Fibroblast of skin of left biceps (primary cell): ENCODE measurements around the gene ANKH.
A peak's percentile ranks its signal among the peaks of the same experiment; 100 is the strongest.
"Not testable (repeated sequence)": the region's sequence is repeated elsewhere in the genome, so short reads cannot be mapped to it uniquely, and the experiment has no call there.

Experiments
- DNase-seq, 2 experiments: peaks; one replicate each; pipeline ENCODE4 v3.0.0-alpha.2; 2013; ENCODE audit warnings: low read depth in 2 of 2

Gene ANKH

DNA sequence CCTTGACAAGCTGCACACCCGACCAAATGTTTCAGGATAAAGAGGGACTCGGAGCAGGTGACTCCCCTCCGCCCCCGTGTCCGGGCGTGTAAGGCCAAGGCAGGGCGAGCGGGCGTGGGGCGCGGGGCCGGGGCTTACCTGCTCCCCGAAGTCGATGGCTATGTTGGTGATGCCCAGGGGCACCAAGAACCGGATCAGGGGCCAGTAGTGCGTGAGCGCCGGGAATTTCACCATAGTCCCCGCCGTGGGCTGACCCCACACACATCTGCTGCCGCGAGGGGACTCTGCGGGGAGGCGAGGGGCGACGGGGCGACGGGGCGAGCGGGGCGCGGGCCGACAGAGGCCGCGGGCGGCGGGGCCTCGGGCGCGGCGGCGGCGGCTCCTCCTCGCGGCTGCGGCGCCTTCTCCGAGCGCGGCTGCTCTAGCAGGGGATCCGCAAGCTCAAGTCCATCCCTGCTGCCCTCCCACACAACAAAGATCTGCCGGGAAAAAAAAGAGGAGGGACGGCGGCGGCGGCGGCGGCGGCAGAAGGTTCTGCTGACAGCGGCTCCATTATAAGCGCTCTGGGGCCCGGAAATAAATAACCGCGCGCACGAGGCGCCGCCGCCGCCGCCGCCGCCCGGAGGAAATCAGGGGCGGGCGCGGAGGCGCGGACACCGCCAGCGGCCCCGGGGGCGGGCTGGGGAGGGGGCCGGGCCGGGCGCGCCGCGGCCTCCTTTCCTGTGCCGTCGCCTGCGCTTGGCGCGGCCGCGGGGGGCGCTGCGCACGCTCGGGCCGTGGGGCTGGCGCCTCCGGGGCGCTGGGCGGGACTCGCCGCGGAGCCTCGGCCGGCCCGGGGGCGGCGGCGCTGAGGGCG is at the start of gene ANKH:
TSS of gene ANKH (minus strand) at position 565 of the 856 bp plus-strand sequence. CDS start at position 234, 331 bp downstream.
- DNase-seq = peak; percentile 44 to 48

DNA sequence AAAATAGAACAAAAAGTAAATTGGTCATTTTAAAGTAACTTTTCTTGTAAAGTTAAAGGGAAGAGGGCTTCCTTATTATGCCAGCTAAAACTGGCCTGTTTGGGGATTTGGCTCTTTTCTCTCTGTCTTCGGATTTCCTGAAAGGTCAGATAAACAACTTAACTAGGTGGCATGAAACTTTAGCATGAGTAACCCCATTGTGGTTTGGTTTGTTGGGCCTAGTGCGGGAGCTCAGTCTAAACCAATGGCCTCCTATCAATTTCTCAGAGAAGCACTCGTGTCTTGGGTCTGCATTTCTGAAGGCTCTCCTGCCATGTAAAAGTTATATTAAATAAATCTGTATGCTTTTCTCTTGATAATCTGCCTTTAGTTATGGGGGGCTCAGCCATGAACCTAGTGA is 48.5 kb upstream of the ANKH start:
- DNase-seq = no peak

DNA sequence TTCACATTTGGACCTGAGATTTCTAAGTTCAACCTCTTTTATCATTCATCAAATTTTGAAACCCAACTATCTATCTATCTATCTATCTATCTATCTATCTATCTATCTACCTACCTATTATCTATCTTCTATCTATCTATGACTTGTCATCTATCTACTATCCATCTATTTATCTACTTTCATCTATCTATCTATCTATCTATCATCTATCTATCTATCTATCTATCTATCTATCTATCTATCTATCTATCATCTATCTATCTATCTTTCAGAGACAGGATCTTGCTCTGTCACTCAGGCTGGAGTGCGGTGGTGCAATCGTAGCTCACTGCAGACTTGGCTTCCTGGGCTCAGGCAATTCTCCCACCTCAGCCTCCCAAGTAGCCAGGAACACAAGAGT is 47.5 kb upstream of the ANKH start:
- not testable (repeated sequence) for DNase-seq

DNA sequence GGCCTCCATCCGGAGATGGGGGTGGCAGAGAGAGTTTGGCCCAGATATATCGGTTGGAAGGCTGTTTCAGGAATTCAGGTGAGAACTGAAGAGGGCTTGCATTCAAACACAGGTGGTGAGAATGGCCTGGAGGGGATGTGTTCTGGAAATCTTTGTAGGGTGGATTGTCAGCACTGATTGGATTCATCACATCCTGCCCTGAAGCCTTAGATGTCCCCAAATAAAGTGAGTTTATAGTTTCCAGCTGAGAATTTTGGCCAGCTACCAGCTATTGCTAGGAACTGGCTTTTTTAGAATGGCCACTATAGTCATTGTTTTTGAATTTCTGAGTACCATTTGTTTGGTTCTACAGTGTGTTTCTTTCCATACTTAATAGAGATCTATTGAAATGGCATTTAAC is 46.1 kb upstream of the ANKH start:
- no peak for DNase-seq

DNA sequence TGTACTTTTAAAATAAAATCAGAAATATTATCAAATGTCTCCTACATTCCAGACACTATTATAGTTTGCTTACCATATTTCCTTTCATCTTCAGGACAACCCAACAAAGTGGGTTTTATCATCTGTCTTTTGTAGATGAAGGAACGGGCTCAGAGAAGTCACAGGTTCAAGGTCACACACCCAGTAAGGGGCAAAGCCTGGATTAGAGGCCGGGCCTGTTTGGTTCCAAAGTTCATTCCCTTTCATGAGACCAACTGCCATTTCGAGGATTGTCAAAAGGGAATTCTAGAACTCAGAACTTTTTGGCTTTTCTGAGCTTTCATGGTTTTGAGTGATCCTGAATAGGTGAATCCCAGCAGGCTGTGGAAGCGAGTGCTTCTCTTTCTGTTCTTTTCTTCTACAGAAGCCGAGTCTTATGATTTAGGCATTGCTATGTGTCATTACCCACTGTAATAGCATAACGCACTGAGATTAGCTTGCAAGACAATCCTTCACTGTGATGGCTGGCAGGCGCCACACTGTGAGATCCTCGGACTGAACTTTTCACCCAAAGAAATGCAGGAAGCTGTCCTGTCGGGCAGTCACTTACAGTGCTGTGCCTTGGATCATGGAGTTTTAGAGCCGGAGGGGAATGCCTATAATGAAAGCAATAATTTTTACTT is 43.8 kb upstream of the ANKH start:
- DNase-seq = no peak

DNA sequence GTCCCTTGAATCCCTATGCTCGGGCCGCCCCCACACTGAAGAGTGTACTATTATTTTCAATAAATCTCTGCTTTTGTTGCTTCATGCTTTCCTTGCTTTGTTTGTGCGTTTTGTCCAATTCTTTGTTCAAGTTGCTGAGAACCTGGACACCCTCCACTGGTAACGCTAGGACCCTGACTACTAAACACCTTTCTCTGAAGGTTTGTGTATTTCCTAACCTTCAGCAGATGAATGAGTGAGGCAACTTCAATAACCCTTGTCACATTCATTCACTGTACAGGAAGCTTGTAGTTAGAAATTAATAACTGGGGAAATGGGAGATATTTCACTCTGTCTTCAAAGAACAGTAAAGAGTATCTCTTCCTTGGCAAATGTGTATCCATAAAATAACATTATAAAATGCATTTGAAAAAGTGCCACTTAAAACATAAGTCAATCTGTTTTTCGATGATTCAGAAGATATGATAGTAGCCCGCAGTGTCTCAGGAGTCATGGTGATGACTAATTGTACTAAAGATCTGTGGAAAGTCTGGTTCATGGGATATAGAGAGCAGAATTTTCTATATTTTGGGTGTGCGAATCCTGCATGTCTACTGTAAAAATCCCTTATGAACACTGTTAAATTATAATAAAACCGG is 43.2 kb upstream of the ANKH start:
- DNase-seq = no peak

DNA sequence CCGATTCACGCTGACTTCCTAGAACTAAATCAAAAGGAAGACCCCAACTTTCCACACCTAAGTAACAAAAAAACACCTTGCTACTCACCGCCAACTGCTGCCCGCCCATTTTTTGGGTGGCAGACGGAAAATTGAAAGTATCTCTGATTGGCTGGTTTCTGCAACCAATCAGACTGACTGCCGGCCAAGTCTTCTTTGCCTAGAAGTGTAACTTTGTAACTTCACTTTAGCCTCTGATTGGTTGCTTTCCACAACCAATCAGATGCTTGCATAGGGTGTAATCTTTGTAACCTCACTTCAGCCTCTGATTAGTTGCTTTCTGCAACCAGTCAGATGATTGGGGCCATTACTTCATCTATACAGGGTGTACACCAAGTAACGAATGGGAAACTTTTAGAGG is 42.6 kb upstream of the ANKH start:
- DNase-seq = no peak

DNA sequence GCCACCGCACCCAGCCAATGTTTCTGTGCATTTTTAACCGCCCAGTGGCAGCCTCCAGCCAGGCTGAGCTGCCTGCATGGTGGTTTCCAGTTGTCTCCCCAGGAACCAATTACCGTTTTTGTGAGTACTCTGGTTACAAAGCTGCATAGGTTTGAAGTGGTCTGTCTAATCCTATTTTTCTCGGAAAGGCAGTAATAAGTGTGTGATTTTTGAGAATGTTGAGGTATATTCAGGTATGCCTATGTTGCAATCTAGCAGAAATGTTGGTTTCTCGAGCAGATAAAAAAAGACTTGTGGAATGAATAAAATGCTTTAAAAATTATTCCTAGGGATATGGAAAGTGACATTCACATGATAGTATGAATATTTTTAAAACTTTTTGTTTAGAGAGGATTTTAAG is 41.5 kb upstream of the ANKH start:
- DNase-seq = no peak

DNA sequence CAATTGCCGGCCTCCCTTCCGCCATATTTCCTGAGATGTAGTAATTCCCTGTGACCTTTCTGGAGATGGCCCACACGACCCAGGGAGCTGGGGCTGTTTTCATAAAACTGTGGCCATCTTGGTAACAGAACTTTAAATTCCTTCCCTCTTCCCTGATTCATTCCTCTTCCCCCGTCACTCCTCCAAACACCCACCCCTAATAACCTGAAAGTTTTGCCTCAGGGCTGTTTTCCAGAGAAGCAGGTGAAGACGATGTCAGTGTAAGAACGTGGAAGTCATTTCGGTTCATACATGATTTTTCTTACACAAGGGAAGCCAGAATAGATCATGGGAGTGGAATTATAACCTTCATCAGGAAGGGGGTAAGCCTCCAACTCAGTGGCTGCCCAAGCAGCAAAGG is 40.6 kb upstream of the ANKH start:
- DNase-seq = no peak

DNA sequence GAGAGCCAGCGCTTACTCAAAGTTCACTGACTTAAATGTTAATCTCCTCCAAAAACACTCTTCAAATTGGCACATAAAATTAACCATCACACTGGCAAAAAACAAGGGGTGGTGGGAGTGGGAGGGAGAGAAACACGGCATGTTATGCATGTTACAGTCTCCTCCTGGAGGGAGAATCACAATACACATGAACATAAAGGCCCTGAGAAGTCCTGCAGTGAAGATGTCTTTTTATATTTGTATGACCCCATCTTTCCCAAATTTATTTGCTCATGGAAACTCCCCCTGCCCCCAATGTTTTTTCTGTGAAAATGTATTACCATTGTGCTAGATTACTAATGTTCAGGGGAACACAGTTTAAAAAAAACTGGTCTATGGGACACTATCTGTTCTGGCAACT is 37.8 kb upstream of the ANKH start:
- DNase-seq = no peak

DNA sequence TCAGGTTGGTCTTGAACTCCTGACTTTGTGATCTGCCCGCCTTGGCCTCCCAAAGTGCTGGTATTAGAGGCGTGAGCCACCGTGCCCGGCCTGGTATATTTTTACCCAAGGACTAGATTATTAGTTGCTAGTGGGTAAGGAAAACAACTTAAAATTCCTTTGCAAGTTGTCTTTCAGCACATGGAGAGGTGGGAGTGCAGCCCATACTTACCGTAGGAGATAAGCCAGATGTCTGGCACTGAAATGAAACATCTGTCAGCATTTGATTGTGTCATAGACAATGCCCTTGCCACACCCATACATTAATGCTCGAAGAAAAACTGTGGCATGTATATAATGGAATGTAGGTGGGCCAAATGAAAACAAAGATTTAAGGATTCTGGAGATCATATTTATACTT is 36.6 kb upstream of the ANKH start:
- DNase-seq = no peak

DNA sequence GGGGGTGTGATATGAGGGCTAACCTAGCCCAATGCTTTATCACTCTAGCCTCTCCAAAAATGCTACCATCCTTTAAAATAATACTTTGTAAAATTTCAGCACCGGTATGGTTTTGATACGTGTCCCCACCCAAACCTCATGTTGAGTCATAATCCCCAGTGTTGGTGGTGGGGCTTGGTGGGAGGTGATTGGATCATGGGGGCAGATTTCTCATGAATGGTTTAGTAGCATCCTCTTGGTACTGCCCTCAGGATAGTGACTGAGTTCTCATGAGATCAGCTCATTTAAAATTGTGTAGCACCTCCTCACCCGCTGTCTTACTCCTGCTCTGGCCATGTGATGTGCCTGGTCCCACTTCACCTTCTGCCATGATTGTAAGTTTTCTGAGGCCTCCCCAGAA is 35.0 kb upstream of the ANKH start:
- no peak for DNase-seq

DNA sequence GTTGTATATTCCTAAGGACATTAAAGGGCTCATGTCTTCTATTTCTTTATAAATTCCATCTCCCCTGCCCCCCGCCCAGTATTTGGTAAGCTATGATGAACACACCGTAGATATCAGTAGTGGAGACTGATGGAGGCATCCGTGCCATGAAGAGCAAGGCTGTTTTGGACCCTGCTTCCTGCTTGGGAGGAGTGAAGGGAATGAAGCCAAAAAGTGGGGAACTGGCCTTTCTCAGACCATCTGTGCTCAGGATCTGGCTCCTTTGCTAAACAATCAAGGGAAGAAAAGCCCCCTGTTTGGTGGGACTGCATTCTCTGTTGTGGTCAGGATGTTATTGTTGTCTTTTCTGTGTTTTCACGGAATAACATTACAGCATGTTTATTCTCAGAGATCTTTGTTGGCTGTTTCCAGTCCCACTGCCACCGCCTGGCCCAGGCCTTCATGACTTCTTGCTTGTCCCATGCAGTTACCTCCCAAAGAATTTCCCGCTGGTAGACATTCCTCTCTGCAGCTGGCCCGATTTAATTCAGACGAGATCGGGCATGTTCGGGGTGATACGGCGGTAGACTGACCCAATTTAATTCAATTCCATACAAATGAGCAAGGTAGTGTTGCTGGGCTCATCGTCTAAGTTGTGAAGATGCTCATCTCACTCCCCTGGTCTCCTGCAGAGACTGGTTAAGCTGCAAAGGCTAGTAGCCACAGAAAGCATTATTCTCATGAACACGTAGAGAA is 31.4 kb upstream of the ANKH start:
- no peak for DNase-seq

DNA sequence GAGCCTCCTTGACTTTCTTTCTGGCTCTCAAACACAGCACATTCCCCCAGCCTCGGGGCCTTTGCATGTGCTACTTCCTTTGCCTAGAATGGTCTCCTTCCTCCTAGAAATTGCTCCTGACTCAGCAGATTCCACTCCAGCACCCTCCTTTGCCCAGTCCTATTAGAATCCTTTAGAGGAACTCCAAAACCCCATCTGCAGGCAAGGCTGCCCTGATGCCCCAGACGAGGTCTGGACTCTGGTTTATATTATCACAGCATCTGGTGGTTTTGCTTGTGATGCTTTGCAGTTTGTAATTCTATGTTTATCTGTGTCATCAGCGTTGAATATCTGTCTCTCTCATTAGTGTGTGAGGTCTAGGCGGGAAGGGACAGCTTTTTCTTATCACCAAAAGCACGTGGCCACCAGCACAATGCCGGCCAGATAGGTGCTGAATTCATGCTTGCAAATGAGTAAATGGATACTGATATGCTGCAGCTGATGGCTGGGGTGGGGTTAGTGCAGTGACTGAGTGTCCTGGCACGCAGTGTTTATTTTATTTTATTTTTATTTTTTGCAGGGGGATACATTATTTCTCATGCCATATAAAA is 30.0 kb upstream of the ANKH start:
- peak; percentile 18 for DNase-seq

DNA sequence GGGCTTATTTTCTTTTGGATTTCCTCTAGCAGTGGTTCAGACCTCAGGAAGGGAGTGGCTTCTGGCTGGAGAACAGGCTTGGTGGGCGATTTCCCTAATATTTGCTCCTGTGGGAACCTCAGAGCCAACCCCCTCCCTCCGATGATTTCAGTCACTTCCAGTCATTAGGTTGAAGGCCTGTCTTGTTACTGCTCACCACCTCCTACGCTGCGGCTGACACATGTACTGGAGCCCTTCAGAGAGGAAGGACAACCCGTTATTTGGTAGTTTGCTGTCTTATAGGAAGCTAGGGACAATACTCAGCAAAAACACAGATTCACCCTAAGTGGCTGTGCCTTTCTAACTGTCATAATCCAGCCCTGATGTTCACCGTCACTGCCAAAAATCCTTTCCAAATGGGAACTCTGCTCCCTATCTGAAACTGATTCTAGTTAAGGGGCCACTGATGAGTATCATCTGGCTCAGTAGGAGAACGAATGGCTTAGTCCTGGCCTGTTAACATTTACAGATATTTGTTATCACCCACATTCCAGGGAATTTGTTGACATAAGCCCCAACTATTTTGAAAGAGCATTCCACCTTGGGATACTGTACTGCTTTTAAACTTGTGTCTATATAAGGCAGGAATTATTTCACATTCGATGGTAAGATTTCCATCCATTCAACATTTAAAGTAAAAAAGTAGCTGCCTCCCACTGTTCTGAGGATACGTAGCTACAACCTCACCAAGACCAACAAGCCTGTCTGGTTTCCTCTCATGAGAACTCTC is 29.3 kb upstream of the ANKH start:
- DNase-seq = peak; percentile 78 to 82

DNA sequence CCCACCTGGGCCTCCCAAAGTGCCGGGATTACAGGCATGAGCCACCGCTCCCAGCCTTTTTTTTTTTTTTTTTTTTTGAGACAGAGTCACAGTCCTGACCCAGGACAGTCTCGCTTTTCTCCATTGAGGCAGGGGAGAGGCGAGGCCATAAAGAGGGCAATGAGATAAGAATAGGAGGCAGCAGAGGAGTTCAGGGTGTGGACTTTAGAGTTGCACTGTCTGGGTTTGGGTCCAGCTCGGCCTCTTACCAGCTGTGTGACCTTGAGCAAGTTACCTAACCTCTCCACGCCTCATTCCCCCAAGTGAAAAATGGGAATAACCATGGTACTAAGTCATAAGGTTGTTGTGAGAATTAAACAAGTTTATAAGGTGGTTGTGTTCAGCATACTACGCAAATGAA is 24.6 kb upstream of the ANKH start:
- DNase-seq = no peak

DNA sequence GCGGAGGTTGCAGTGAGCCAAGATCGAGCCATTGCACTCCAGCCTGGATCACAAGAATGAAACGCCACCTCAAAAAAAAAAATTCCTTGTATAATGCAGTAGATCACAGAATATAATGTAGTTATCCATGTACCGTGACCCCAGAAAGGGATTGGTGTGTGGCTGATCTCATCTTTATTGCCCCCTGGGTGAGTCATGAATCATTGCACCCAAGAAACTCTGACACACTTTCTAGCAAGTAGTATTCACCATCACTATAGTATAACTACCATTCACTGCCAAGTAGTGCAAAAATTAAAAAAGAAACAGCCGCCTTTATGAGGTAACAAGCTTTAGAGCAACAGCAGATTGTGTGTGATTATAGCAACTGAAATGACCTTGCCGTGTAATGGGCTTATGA is 23.7 kb upstream of the ANKH start:
- no peak for DNase-seq

DNA sequence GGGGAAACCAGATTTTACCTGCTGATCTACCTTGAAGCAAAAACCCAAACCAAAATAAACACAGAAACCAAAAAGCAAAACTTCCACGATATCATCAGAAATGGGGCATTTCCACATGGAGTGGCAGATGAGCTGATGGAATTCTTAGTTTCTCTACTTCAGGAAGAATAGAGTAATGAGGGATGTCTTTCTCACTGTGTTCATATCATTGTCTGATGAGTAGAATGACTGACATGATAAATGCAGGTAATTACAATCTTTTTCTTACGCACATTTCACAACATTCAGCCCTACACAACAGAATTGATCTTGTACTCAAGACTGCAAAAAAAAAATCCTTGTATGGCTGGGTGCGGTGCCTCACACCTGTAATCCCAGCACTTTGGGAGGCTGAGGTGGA is 23.2 kb upstream of the ANKH start:
- no peak for DNase-seq

DNA sequence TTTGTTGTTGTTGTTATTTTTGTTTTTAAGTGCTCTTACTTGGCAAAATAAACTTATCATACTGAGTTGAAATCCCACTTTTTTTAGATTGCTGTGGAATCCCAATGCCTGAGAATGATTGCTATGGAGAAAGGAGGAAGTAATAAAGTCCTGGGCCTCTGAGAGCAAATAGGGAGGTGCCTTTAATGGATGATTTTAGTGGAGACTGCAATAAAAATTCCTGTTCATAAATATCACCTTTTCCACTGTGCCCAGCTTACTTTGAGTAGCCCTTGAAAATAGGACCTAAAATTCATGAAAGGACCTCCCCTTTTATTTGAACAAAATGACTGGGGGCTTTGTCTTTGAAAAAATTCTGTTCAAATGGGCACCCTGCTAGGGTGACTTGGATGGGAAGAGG is 21.8 kb upstream of the ANKH start:
- DNase-seq = no peak

DNA sequence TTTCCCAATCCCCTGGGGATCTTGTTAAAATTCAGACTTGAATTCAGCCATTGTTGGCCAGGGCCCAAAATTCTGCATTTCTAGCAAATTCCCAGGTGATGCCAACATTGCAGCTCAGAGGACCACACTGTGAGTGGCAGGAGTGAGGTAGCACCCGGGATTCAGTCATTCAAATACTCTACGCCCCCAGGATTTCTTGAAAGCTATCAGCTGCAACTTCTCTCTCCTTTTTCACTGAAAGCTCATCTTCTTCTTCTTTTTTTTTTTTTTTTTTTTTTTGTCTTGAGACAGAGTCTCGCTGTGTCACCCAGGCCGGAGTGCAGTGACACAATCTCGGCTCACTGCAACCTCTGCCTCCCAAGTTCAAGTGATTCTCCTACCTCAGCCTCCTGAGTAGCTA is 19.3 kb upstream of the ANKH start:
- DNase-seq = no peak

DNA sequence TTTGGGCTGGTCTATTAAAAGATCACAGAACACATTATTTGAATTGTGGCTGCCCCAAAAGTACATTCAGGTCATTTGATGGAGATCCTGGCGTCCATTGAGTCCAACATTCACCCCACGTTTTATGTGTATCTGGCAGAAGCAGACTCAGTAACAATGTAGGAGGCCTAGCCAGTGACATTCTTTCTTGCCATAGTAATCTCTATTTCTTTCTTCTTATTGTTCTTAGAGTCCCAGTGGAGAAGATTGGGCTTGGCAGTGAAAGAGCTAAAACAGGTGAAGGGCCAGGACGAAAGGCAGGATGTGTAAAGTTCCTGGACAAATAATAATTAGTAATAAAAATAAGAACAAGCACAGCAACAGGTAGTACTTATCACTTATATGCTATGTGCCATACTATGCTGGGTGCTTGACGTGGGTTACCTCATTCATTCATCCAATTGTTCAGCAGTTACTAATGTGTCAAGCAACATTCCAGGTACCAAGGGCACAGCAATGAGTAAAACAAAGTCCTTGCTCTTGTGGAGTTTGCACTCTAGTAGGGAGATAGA is 12.6 kb upstream of the ANKH start:
- DNase-seq = no peak
